SU-DHL-6 (cell line): ENCODE measurements around the gene CTCF.

Experiments used
- H2AFZ ChIP-seq: fragments of 200-600 bp; sonication (generic); 2 replicates; pipeline ENCODE4 v1.6.1; 2014; ENCODE audit warnings: low read depth, mild to moderate bottlenecking, moderate library complexity, mixed read lengths, antibody characterized with exemption, low read length; ENCODE audit not compliant: severe bottlenecking
- H3F3A ChIP-seq: fragments of 200-600 bp; shearing (Covaris generic); 2 replicates; pipeline ENCODE4 v1.6.0; 2016; ENCODE audit warnings: antibody characterized with exemption, mild to moderate bottlenecking; ENCODE audit not compliant: insufficient read depth
- H3K27ac ChIP-seq: fragments of 200-600 bp; sonication (generic); 2 replicates; pipeline ENCODE4 v1.5.1; 2016; ENCODE audit warnings: low read depth, mild to moderate bottlenecking, low read length, moderate library complexity, mixed read lengths
- H3K27me3 ChIP-seq: fragments of 200-600 bp; sonication (generic), shearing (Covaris generic); 2 replicates; pipeline ENCODE4 v1.6.0; 2014; ENCODE audit warnings: mild to moderate bottlenecking, low read length
- H3K36me3 ChIP-seq: fragments of 200-600 bp; sonication (generic); 2 replicates; pipeline ENCODE4 v1.6.1; 2014; ENCODE audit warnings: mild to moderate bottlenecking, low read length, mixed read lengths
- H3K4me2 ChIP-seq: fragments of 300-600, 200-600 bp; shearing (Covaris generic), sonication (generic); 2 replicates; pipeline ENCODE4 v1.6.0; 2014; ENCODE audit warnings: low read length, low read depth, mild to moderate bottlenecking; ENCODE audit not compliant: poor library complexity, severe bottlenecking
- H3K4me3 ChIP-seq: fragments of 200-600 bp; sonication (generic); 2 replicates; pipeline ENCODE4 v1.5.1; 2014; ENCODE audit warnings: antibody characterized with exemption, low read length, mild to moderate bottlenecking, mixed read lengths; ENCODE audit not compliant: insufficient read depth, poor library complexity, severe bottlenecking
- H3K79me2 ChIP-seq: fragments of 200-600 bp; sonication (generic); 2 replicates; pipeline ENCODE4 v1.6.1; 2014; ENCODE audit warnings: mild to moderate bottlenecking, low read length, moderate library complexity; ENCODE audit not compliant: insufficient read depth
- H3K9ac ChIP-seq: fragments of 200-600 bp; sonication (generic); 2 replicates; pipeline ENCODE4 v1.7.0; 2014; ENCODE audit warnings: mild to moderate bottlenecking, low read length
- H3K9me2 ChIP-seq: fragments of 200-600 bp; sonication (generic); replicated peaks from 2 replicates; pipeline ENCODE4 v1.6.1; 2014; ENCODE audit warnings: low read length; ENCODE audit not compliant: insufficient read depth
- H3K9me3 ChIP-seq: fragments of 200-600 bp; sonication (generic); 2 replicates; pipeline ENCODE4 v1.6.1; 2014; ENCODE audit warnings: low read length, mixed read lengths; ENCODE audit not compliant: insufficient read depth
- H4K20me1 ChIP-seq: fragments of 200-600 bp; sonication (generic); 2 replicates; pipeline ENCODE4 v1.6.1; 2014; ENCODE audit warnings: low read depth, mild to moderate bottlenecking, antibody characterized with exemption, low read length, moderate library complexity, mixed read lengths
- EZH2phosphoT487 ChIP-seq: fragments of 200-600 bp; sonication (generic), shearing (Covaris generic); conservative IDR thresholded peaks from 2 replicates; pipeline ENCODE4 v1.6.1; 2018; ENCODE audit warnings: mild to moderate bottlenecking, antibody characterized with exemption, low read length, moderate library complexity, mixed read lengths
- TF ChIP-seq, protein P1 (sequence below): fragments of 200-600 bp; sonication (generic); IDR thresholded peaks from one replicate; pipeline ENCODE4 v1.5.1; 2017; ENCODE audit warnings: antibody characterized with exemption, mild to moderate bottlenecking, low read length, moderate library complexity; ENCODE audit not compliant: insufficient read depth, poor library complexity, severe bottlenecking

CTCF gene

DNA sequence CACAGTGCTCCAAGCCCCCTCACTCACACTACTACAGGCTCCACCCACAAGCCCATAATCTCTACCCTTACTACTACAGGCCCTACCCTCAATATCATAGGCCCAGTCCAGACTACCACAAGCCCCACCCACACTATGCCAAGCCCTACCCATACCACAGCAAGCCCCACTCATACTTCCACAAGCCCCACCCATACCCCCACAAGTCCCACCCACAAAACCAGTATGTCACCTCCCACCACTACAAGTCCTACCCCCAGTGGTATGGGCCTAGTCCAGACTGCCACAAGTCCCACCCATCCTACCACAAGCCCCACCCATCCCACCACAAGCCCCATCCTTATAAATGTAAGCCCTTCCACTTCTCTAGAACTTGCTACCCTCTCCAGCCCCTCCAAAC, 19.9 kb upstream of the CTCF start:
- Histone ChIP-seq H3K9ac (no peak overlapping the region), H2AFZ (no peak overlapping the region), H4K20me1 (no peaks in the 10 kb centered on the region), H3K79me2 (no peaks in the 10 kb centered on the region), H3K9me2 (no peaks in the 10 kb centered on the region), H3K36me3 (no peaks in the 10 kb centered on the region), H3F3A (peaks cover 6% of the 10 kb centered on the region; the same call in 1 of the 2 replicates), H3K4me3 (no peak overlapping the region), H3K4me2 (no peak overlapping the region), H3K27me3 (no peaks in the 10 kb centered on the region), H3K27ac (no peak overlapping the region), H3K9me3 (no peaks in the 10 kb centered on the region)
- TF ChIP-seq EZH2phosphoT487: no peak
- TF ChIP-seq, protein P1, sequence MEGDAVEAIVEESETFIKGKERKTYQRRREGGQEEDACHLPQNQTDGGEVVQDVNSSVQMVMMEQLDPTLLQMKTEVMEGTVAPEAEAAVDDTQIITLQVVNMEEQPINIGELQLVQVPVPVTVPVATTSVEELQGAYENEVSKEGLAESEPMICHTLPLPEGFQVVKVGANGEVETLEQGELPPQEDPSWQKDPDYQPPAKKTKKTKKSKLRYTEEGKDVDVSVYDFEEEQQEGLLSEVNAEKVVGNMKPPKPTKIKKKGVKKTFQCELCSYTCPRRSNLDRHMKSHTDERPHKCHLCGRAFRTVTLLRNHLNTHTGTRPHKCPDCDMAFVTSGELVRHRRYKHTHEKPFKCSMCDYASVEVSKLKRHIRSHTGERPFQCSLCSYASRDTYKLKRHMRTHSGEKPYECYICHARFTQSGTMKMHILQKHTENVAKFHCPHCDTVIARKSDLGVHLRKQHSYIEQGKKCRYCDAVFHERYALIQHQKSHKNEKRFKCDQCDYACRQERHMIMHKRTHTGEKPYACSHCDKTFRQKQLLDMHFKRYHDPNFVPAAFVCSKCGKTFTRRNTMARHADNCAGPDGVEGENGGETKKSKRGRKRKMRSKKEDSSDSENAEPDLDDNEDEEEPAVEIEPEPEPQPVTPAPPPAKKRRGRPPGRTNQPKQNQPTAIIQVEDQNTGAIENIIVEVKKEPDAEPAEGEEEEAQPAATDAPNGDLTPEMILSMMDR: no peak

DNA sequence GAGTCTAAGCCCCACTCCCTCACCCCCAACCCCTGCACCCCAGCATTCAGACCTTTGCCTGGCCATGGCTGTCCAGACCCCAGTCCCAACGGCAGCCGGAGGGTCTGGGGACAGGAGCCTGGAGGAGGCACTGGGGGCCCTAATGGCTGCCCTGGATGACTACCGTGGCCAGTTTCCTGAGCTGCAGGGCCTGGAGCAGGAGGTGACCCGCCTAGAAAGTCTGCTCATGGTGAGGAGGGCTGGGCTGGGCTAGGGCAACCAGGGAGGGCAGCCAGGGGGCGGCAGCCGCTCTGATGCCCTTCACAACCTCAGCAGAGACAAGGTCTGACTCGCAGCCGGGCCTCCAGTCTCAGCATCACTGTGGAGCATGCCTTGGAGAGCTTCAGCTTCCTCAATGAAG, 19.3 kb upstream of the CTCF start:
- peaks cover 10% of the 10 kb centered on the region for H3F3A ChIP-seq
- H2AFZ ChIP-seq: no peak overlapping the region
- no peak overlapping the region for H3K4me2 ChIP-seq
- H3K27ac ChIP-seq: no peak overlapping the region
- no peaks in the 10 kb centered on the region for H4K20me1 ChIP-seq
- no peaks in the 10 kb centered on the region for H3K79me2 ChIP-seq
- no peaks in the 10 kb centered on the region for H3K27me3 ChIP-seq
- H3K9me3 ChIP-seq: no peaks in the 10 kb centered on the region
- TF ChIP-seq, protein P1: no peak
- TF ChIP-seq EZH2phosphoT487: no peak
- H3K9ac ChIP-seq: no peak overlapping the region
- no peaks in the 10 kb centered on the region for H3K9me2 ChIP-seq
- no peaks in the 10 kb centered on the region for H3K36me3 ChIP-seq
- no peak overlapping the region for H3K4me3 ChIP-seq

GRCh38 chr16:67543582-67543981, 18.7 kb upstream of the CTCF start:
- Histone ChIP-seq H4K20me1 (no peaks in the 10 kb centered on the region), H3K4me2 (no peak overlapping the region), H3K27ac (no peak overlapping the region), H3K27me3 (no peaks in the 10 kb centered on the region), H3K9ac (no peak overlapping the region), H3K9me3 (no peaks in the 10 kb centered on the region), H2AFZ (no peak overlapping the region), H3F3A (peaks cover 16% of the 10 kb centered on the region), H3K4me3 (no peak overlapping the region), H3K9me2 (no peaks in the 10 kb centered on the region), H3K36me3 (no peaks in the 10 kb centered on the region), H3K79me2 (no peaks in the 10 kb centered on the region)
- TF ChIP-seq EZH2phosphoT487: no peak
- TF ChIP-seq, protein P1: no peak
